ENCODE measurements around the gene RAD23A. TPM values are rescaled to one million over a fixed set of nuclear protein-coding genes. Genes with fewer than 3 reads are reported as not detected.
"Not testable (repeated sequence)": the region's sequence is repeated elsewhere in the genome, so short reads cannot be mapped to it uniquely, and the experiment has no call there.

Gene RAD23A
- total RNA-seq: 100 to 1,000 TPM; 138 to 140 TPM

DNA sequence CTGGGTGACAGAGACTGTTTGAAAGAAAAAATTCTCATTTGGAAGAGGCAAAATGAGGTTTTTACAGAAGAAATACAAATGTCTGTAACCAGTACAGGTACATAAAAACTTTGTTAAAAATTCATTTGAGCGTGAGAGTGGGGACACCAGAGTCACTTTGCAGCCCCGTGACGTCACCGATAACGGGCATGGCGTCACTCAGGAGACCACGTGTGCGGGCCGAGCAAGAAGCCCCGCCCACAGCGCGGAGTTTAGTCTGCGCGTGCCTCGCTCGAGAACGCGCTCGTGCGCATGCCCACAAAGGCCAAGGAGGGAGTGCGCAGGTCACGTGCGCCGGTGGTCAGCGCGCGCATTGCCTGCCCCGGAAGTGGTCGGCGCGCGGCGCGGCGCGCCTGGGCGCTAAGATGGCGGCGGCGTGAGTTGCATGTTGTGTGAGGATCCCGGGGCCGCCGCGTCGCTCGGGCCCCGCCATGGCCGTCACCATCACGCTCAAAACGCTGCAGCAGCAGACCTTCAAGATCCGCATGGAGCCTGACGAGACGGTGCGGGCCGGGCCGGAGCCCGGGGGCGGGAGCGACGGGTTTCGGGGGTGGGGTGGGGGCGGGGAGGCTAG is at the start of gene RAD23A:
Gene RAD23A, plus strand, starts transcription at position 384 of the 613 bp plus-strand sequence. Its CDS starts 87 bp downstream, at position 471.
- Mint-ChIP-seq H3K9me3 (ENCODE audit: insufficient read depth) (no peaks in the 10 kb centered on the region), H3K36me3 (ENCODE audit: low read depth) (peaks cover 88% of the 10 kb centered on the region), H3K4me3 (peak within 1 kb of the TSS; percentile 91), H3K4me1 (ENCODE audit: low read depth) (peaks cover 72% of the 10 kb centered on the region), H3K27ac (peak within 1 kb of the TSS; percentile 96), H3K27me3 (ENCODE audit: low read depth) (no peaks in the 10 kb centered on the region)
- ATAC-seq (peak; percentile 76), DNase-seq (peak; percentile 98)
- CTCF ChIA-PET: interaction anchor here (1.0 to 1.2 kb wide), 3 partner anchors 8 to 20 kb away, joined by 3 to 9 read pairs (median 5); partner anchors contain the start of gene CALR
- POLR2A ChIA-PET: interaction anchor here (0.9 to 1.3 kb wide), 4 partner anchors 8 to 153 kb away, joined by 3 to 7 read pairs (median 4); partner anchors contain the start of genes CALR and GADD45GIP1

GRCh38 chr19:12896460-12896859 is 49.2 kb upstream of the RAD23A start:
- DNase-seq (no peak), ATAC-seq (no peak)
- no peaks in the 10 kb centered on the region for H3K27me3 Mint-ChIP-seq (ENCODE audit: low read depth)
- H3K4me3 Mint-ChIP-seq: no peak overlapping the region
- H3K27ac Mint-ChIP-seq: no peak overlapping the region
- peaks cover 33% of the 10 kb centered on the region for H3K4me1 Mint-ChIP-seq (ENCODE audit: low read depth)
- no peaks in the 10 kb centered on the region for H3K9me3 Mint-ChIP-seq (ENCODE audit: insufficient read depth)
- CTCF ChIA-PET: interaction anchor here (0.7 to 1.0 kb wide), 2 partner anchors 11 to 69 kb away, joined by 3 to 4 read pairs; no protein-coding TSS in a partner anchor
- H3K36me3 Mint-ChIP-seq (ENCODE audit: low read depth): peaks cover 22% of the 10 kb centered on the region
- POLR2A ChIA-PET: no interaction called here

GRCh38 chr19:12899891-12900518 is 45.7 kb upstream of the RAD23A start:
- POLR2A ChIA-PET: interaction anchor here (0.6 to 2.2 kb wide), 7 partner anchors 9 to 139 kb away, joined by 3 to 15 read pairs (median 4); partner anchors contain the start of genes CALR and GCDH

GRCh38 chr19:12907166-12907565 is 38.5 kb upstream of the RAD23A start:
- no peak overlapping the region for H3K4me3 Mint-ChIP-seq
- ChIA-PET POLR2A (interaction anchor here (1.1 to 1.6 kb wide), 2 partner anchors 22 to 31 kb away, joined by 3 to 5 read pairs; partner anchors contain the start of gene CALR), CTCF (interaction anchor here (1.9 kb wide), 1 partner anchor 58 kb away, joined by 6 read pairs; no protein-coding TSS in a partner anchor)
- no peaks in the 10 kb centered on the region for H3K27me3 Mint-ChIP-seq (ENCODE audit: low read depth)
- H3K4me1 Mint-ChIP-seq (ENCODE audit: low read depth): peaks cover 4% of the 10 kb centered on the region
- no peak for ATAC-seq
- H3K27ac Mint-ChIP-seq: peak overlapping the region; percentile 55
- peaks cover 5% of the 10 kb centered on the region for H3K36me3 Mint-ChIP-seq (ENCODE audit: low read depth)
- no peak for DNase-seq
- no peaks in the 10 kb centered on the region for H3K9me3 Mint-ChIP-seq (ENCODE audit: insufficient read depth)

More at GRCh38 chr19:12899891-12900518, 45.7 kb upstream of the RAD23A start:
- CTCF ChIA-PET: interaction anchor here (1.1 to 4.8 kb wide), 8 partner anchors 8 to 65 kb away, joined by 3 to 37 read pairs (median 4); partner anchors contain the start of gene GCDH
- Mint-ChIP-seq H3K27me3 (ENCODE audit: low read depth) (no peaks in the 10 kb centered on the region), H3K4me3 (no peak overlapping the region), H3K9me3 (ENCODE audit: insufficient read depth) (no peaks in the 10 kb centered on the region), H3K36me3 (ENCODE audit: low read depth) (peaks cover 25% of the 10 kb centered on the region), H3K27ac (peak overlapping the region; percentile 64), H3K4me1 (ENCODE audit: low read depth) (peaks cover 22% of the 10 kb centered on the region)
- peak; percentile 41 for DNase-seq
- peak; percentile 72 for ATAC-seq

DNA sequence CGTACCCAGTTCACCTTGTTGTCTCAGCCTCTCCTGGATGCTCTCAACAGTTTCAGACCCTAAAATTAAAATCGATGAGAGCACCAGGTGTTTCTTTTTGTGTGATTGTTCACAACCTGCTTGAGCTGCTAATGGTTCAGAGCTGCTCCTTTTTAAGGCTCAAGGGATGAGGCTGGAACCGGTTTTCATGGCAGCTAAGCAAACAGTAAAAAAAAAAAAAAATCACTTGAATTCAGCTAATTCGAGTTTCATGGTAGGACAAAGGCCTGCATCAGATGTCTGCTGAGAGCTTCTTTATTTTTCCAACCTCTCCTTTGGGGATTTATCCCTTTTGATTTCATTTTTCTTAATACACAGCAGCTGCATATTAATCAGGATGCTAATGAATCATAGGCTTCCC is 33.1 kb upstream of the RAD23A start:
- H3K27ac Mint-ChIP-seq: no peak overlapping the region
- CTCF ChIA-PET: interaction anchor here (0.6 to 3.8 kb wide), 6 partner anchors 12 to 202 kb away, joined by 3 to 23 read pairs (median 8); no protein-coding TSS in a partner anchor
- no peak for DNase-seq
- ATAC-seq: no peak
- H3K9me3 Mint-ChIP-seq (ENCODE audit: insufficient read depth): no peaks in the 10 kb centered on the region
- H3K36me3 Mint-ChIP-seq (ENCODE audit: low read depth): peaks cover 2% of the 10 kb centered on the region
- H3K27me3 Mint-ChIP-seq (ENCODE audit: low read depth): no peaks in the 10 kb centered on the region
- peaks cover 31% of the 10 kb centered on the region for H3K4me1 Mint-ChIP-seq (ENCODE audit: low read depth)
- no peak overlapping the region for H3K4me3 Mint-ChIP-seq
- POLR2A ChIA-PET: interaction anchor here (0.7 to 2.3 kb wide), 3 partner anchors 12 to 120 kb away, joined by 3 to 5 read pairs (median 4); partner anchors contain the start of gene KLF1

- no peaks in the 10 kb centered on the region for H3K27me3 Mint-ChIP-seq (ENCODE audit: low read depth)
- ATAC-seq: no peak
- POLR2A ChIA-PET: interaction anchor here (0.6 to 3.1 kb wide), 7 partner anchors 12 to 190 kb away, joined by 3 to 20 read pairs (median 5); partner anchors contain the start of genes CALR, GCDH and KLF1
These were observed 32.6 kb upstream of the RAD23A start for GRCh38 chr19:12913011-12913561.

GRCh38 chr19:12913851-12914690 is 31.6 kb upstream of the RAD23A start:
- DNase-seq: peak; percentile 80
- Mint-ChIP-seq H3K36me3 (ENCODE audit: low read depth) (peaks cover 5% of the 10 kb centered on the region), H3K4me1 (ENCODE audit: low read depth) (peaks cover 37% of the 10 kb centered on the region), H3K27ac (peak overlapping the region; percentile 98), H3K4me3 (peak overlapping the region; percentile 57), H3K9me3 (ENCODE audit: insufficient read depth) (no peaks in the 10 kb centered on the region), H3K27me3 (ENCODE audit: low read depth) (peaks cover under 1% of the 10 kb centered on the region)
- POLR2A ChIA-PET: interaction anchor here (0.6 to 3.1 kb wide), 10 partner anchors 13 to 191 kb away, joined by 3 to 20 read pairs (median 4); partner anchors contain the start of genes CALR, FARSA, GCDH and KLF1
- peak; percentile 85 for ATAC-seq
- CTCF ChIA-PET: interaction anchor here (1.0 to 3.8 kb wide), 10 partner anchors 13 to 157 kb away, joined by 3 to 23 read pairs (median 4); partner anchors contain the start of gene GCDH

More at GRCh38 chr19:12913011-12913561, 32.6 kb upstream of the RAD23A start:
- DNase-seq: no peak
- Mint-ChIP-seq H3K27ac (peak overlapping the region; percentile 98), H3K4me1 (ENCODE audit: low read depth) (peaks cover 31% of the 10 kb centered on the region), H3K4me3 (no peak overlapping the region), H3K36me3 (ENCODE audit: low read depth) (peaks cover 2% of the 10 kb centered on the region), H3K9me3 (ENCODE audit: insufficient read depth) (no peaks in the 10 kb centered on the region)
- CTCF ChIA-PET: interaction anchor here (0.6 to 3.8 kb wide), 11 partner anchors 12 to 203 kb away, joined by 3 to 23 read pairs (median 4); partner anchors contain the start of gene GCDH

DNA sequence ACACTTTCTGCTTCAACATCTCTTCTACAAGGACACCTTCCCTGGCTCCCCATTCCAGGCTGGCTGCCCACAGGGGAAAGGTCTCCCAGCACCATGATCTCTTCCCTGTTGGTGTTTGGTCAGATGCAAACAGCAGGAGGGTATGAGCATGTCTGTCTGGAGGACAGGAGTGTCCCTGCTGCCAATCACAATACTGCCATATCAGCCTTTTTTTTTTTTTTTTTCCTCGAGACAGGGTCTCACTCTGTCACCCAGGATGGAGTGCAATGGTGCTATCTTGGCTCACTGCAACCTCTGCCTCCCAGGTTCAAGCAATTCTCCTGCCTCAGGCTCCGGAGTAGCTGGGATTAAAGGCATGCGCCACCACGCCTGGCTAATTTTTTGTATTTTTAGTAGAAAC is 29.8 kb upstream of the RAD23A start:
- Mint-ChIP-seq H3K4me1 (ENCODE audit: low read depth) (peaks cover 49% of the 10 kb centered on the region), H3K27ac (peak overlapping the region; percentile 77), H3K36me3 (ENCODE audit: low read depth) (peaks cover 11% of the 10 kb centered on the region)
- H3K27me3 Mint-ChIP-seq (ENCODE audit: low read depth); ATAC-seq; H3K4me3 Mint-ChIP-seq; H3K9me3 Mint-ChIP-seq (ENCODE audit: insufficient read depth); DNase-seq: not testable (repeated sequence)
- ChIA-PET CTCF (interaction anchor here (0.7 to 3.8 kb wide), 4 partner anchors 19 to 182 kb away, joined by 3 to 23 read pairs (median 4); no protein-coding TSS in a partner anchor), POLR2A (interaction anchor here (0.6 to 3.1 kb wide), 5 partner anchors 17 to 173 kb away, joined by 3 to 20 read pairs (median 6); partner anchors contain the start of genes CALR and GCDH)

GRCh38 chr19:12918253-12918652 is 27.4 kb upstream of the RAD23A start:
- peak overlapping the region; percentile 74 for H3K4me3 Mint-ChIP-seq
- no peaks in the 10 kb centered on the region for H3K9me3 Mint-ChIP-seq (ENCODE audit: insufficient read depth)
- peaks cover 2% of the 10 kb centered on the region for H3K27me3 Mint-ChIP-seq (ENCODE audit: low read depth)
- peaks cover 47% of the 10 kb centered on the region for H3K4me1 Mint-ChIP-seq (ENCODE audit: low read depth)
- DNase-seq (no peak), ATAC-seq (no peak)
- CTCF ChIA-PET: interaction anchor here (0.8 to 1.4 kb wide), 2 partner anchors 10 to 33 kb away, joined by 3 to 4 read pairs; no protein-coding TSS in a partner anchor
- POLR2A ChIA-PET: no interaction called here
- peaks cover 23% of the 10 kb centered on the region for H3K36me3 Mint-ChIP-seq (ENCODE audit: low read depth)
- peak overlapping the region; percentile 87 for H3K27ac Mint-ChIP-seq

GRCh38 chr19:12921047-12921446 is 24.6 kb upstream of the RAD23A start:
- ATAC-seq (no peak), DNase-seq (no peak)
- POLR2A ChIA-PET: interaction anchor here (2.7 kb wide), 1 partner anchor 12 kb away, joined by 14 read pairs; the partner anchor contains the start of gene FARSA
- CTCF ChIA-PET: interaction anchor here (1.0 to 1.5 kb wide), 2 partner anchors 36 to 44 kb away, joined by 3 to 7 read pairs; no protein-coding TSS in a partner anchor
- peaks cover 42% of the 10 kb centered on the region for H3K36me3 Mint-ChIP-seq (ENCODE audit: low read depth)
- H3K4me1 Mint-ChIP-seq (ENCODE audit: low read depth): peaks cover 24% of the 10 kb centered on the region
- no peak overlapping the region for H3K4me3 Mint-ChIP-seq
- H3K27ac Mint-ChIP-seq: peak overlapping the region; percentile 14
- no peaks in the 10 kb centered on the region for H3K9me3 Mint-ChIP-seq (ENCODE audit: insufficient read depth)
- peaks cover 2% of the 10 kb centered on the region for H3K27me3 Mint-ChIP-seq (ENCODE audit: low read depth)
